Liver (tissue), 3 donors: ENCODE results near the gene LRRC47.

Experiments used
- CTCF ChIP-seq: fragments of 150-350 bp; IDR thresholded peaks from 2 replicates; pipeline ENCODE4 v1.5.1; 2017; ENCODE audit warnings: improper control_type of control experiment, low read depth, low read length; ENCODE audit not compliant: missing input control
- FOXA1 ChIP-seq: IDR thresholded peaks from 2 replicates; pipeline ENCODE4 v1.6.1; 2016; ENCODE audit warnings: antibody characterized with exemption
- GABPA ChIP-seq, 2 donors: IDR thresholded peaks in 1 of 2; conservative IDR thresholded peaks in 1 of 2; 2 replicates each; pipeline ENCODE4 v1.6.1; 2016; ENCODE audit warnings: antibody characterized with exemption in 2 of 2, mild to moderate bottlenecking in 1 of 2, moderate library complexity in 1 of 2
- JUND ChIP-seq, 2 donors: IDR thresholded peaks; 2 replicates each; pipeline ENCODE4 v1.6.1; 2016; ENCODE audit warnings: antibody characterized with exemption in 2 of 2
- TAF1 ChIP-seq: conservative IDR thresholded peaks from 2 replicates; pipeline ENCODE4 v1.6.1; 2016; ENCODE audit warnings: antibody characterized with exemption, mild to moderate bottlenecking
- TF ChIP-seq, protein P1 (sequence below): IDR thresholded peaks from 2 replicates; pipeline ENCODE4 v1.6.1; 2016; ENCODE audit warnings: antibody characterized with exemption, mild to moderate bottlenecking
- TF ChIP-seq, protein P2 (sequence below): IDR thresholded peaks from 2 replicates; pipeline ENCODE4 v1.6.1; 2016; ENCODE audit warnings: antibody characterized with exemption
- donor health status: healthy.
- donor health status: healthy.

- TF ChIP-seq JUND (IDR thresholded peaks at IDR 0.05): no peak
- TF ChIP-seq CTCF: no peak
- TF ChIP-seq, protein P1, sequence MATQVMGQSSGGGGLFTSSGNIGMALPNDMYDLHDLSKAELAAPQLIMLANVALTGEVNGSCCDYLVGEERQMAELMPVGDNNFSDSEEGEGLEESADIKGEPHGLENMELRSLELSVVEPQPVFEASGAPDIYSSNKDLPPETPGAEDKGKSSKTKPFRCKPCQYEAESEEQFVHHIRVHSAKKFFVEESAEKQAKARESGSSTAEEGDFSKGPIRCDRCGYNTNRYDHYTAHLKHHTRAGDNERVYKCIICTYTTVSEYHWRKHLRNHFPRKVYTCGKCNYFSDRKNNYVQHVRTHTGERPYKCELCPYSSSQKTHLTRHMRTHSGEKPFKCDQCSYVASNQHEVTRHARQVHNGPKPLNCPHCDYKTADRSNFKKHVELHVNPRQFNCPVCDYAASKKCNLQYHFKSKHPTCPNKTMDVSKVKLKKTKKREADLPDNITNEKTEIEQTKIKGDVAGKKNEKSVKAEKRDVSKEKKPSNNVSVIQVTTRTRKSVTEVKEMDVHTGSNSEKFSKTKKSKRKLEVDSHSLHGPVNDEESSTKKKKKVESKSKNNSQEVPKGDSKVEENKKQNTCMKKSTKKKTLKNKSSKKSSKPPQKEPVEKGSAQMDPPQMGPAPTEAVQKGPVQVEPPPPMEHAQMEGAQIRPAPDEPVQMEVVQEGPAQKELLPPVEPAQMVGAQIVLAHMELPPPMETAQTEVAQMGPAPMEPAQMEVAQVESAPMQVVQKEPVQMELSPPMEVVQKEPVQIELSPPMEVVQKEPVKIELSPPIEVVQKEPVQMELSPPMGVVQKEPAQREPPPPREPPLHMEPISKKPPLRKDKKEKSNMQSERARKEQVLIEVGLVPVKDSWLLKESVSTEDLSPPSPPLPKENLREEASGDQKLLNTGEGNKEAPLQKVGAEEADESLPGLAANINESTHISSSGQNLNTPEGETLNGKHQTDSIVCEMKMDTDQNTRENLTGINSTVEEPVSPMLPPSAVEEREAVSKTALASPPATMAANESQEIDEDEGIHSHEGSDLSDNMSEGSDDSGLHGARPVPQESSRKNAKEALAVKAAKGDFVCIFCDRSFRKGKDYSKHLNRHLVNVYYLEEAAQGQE: no peak
- TF ChIP-seq, protein P2, sequence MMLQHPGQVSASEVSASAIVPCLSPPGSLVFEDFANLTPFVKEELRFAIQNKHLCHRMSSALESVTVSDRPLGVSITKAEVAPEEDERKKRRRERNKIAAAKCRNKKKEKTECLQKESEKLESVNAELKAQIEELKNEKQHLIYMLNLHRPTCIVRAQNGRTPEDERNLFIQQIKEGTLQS: no peak
- TF ChIP-seq FOXA1: no peak
- TF ChIP-seq TAF1: no peak
- TF ChIP-seq GABPA (IDR thresholded peaks at IDR 0.05 in 1 of 2, conservative IDR thresholded peaks at IDR 0.05 in 1 of 2): no peak
These were observed 3.8 kb upstream of the LRRC47 start for GRCh38 chr1:3799976-3800685.
